ENCODE results near the gene TPH2. TPM values are rescaled to one million over a fixed set of nuclear protein-coding genes. Genes with fewer than 3 reads are reported as not detected.

The TPH2 gene
- polyA plus RNA-seq, 3 donors, result not detected

- no peaks in the 10 kb centered on the region for H4K20me1 ChIP-seq (ENCODE audit: insufficient read depth, low read length)
- no peak for DNase-seq
- H3K27ac ChIP-seq (ENCODE audit: low read depth in 1 of 2, low read length in 2 of 2), result no peak overlapping the region
- no peaks in the 10 kb centered on the region for H3K36me3 Mint-ChIP-seq
- TF ChIP-seq, protein P1, sequence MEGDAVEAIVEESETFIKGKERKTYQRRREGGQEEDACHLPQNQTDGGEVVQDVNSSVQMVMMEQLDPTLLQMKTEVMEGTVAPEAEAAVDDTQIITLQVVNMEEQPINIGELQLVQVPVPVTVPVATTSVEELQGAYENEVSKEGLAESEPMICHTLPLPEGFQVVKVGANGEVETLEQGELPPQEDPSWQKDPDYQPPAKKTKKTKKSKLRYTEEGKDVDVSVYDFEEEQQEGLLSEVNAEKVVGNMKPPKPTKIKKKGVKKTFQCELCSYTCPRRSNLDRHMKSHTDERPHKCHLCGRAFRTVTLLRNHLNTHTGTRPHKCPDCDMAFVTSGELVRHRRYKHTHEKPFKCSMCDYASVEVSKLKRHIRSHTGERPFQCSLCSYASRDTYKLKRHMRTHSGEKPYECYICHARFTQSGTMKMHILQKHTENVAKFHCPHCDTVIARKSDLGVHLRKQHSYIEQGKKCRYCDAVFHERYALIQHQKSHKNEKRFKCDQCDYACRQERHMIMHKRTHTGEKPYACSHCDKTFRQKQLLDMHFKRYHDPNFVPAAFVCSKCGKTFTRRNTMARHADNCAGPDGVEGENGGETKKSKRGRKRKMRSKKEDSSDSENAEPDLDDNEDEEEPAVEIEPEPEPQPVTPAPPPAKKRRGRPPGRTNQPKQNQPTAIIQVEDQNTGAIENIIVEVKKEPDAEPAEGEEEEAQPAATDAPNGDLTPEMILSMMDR (IDR thresholded peaks at IDR 0.05), result no peak
- H3K27ac Mint-ChIP-seq, result no peak overlapping the region
- peaks cover 0 to 4% (median 3%) of the 10 kb centered on the region in 3 donors for H3K27me3 Mint-ChIP-seq (ENCODE audit: low read depth in 3 of 3)
- H3K4me2 ChIP-seq (replicated peaks; ENCODE audit: extremely low read depth, low read length, poor library complexity, severe bottlenecking), result no peak overlapping the region
- H3K9ac ChIP-seq (ENCODE audit: insufficient read depth, low read length, poor library complexity, severe bottlenecking), result no peak overlapping the region
- H3K36me3 ChIP-seq (replicated peaks in 1 of 2; ENCODE audit: control insufficient read depth in 1 of 2, insufficient read depth in 2 of 2, low read length in 2 of 2), result no peaks in the 10 kb centered on the region
- WGBS (ENCODE audit: insufficient coverage), result no CpG with 5 or more reads among the region's 1 CpG
- H3K4me3 Mint-ChIP-seq, result no peak overlapping the region
- H3K9me3 Mint-ChIP-seq, result peaks cover 0 to 2% (median 0%) of the 10 kb centered on the region in 7 donors
- intact Hi-C loops (cut with micrococcal nuclease), result no loop called here
- peaks cover 0 to under 1% of the 10 kb centered on the region in 2 donors for H3K4me1 ChIP-seq (ENCODE audit: control insufficient read depth in 1 of 2, insufficient read depth in 2 of 2, low read length in 2 of 2)
- no peak overlapping the region for H2AFZ ChIP-seq (ENCODE audit: insufficient read depth, low read depth, low read length, poor library complexity, severe bottlenecking)
- no peak overlapping the region for H3K4me3 ChIP-seq (replicated peaks in 1 of 3; ENCODE audit: low read depth in 2 of 3, low read length in 3 of 3)
- H3K4me1 Mint-ChIP-seq, result no peaks in the 10 kb centered on the region
- no peaks in the 10 kb centered on the region for H3K79me2 ChIP-seq (ENCODE audit: insufficient read depth, low read length)
- H3K27me3 ChIP-seq (ENCODE audit: control insufficient read depth in 2 of 2, insufficient read depth in 2 of 2, low read length in 2 of 2), result no peaks in the 10 kb centered on the region
- H3K9me3 ChIP-seq (replicated peaks in 1 of 2; ENCODE audit: control insufficient read depth in 1 of 2, insufficient read depth in 1 of 2, low read length in 2 of 2), result no peaks in the 10 kb centered on the region
These were observed 72.7 kb downstream of the TPH2 start for GRCh38 chr12:72011374-72011773.

DNA sequence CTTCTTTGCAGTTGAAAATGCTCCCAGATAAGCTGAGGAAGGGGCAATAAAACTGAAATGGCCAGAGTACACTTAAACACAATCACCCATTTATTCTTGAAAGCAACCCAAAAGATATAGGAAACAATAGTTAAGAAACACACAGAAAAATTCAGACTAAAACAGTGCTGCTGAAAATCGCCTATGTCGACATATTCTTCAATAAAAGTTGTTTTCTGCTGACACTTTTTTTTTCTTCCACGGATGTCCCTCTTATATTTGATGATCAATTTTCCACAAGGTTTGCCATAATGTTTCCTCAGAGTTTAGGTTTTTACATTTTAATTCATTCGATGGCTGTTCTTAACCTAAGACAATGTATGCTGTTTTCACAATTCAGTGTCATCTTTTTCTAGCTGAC is 74.2 kb downstream of the TPH2 start:
- Mint-ChIP-seq H3K4me1 (peaks cover 7% of the 10 kb centered on the region), H3K27ac (no peak overlapping the region), H3K9me3 (peaks cover 0 to 2% (median 0%) of the 10 kb centered on the region in 7 donors), H3K4me3 (no peak overlapping the region), H3K36me3 (no peaks in the 10 kb centered on the region), H3K27me3 (ENCODE audit: low read depth in 3 of 3) (peaks cover 0 to 4% (median 3%) of the 10 kb centered on the region in 3 donors)
- TF ChIP-seq, protein P1 (IDR thresholded peaks at IDR 0.05), result no peak
- Histone ChIP-seq H3K9ac (ENCODE audit: insufficient read depth, low read length, poor library complexity, severe bottlenecking) (no peak overlapping the region), H3K36me3 (replicated peaks in 1 of 2; ENCODE audit: control insufficient read depth in 1 of 2, insufficient read depth in 2 of 2, low read length in 2 of 2) (no peaks in the 10 kb centered on the region), H3K4me3 (replicated peaks in 1 of 3; ENCODE audit: low read depth in 2 of 3, low read length in 3 of 3) (no peak overlapping the region), H2AFZ (ENCODE audit: insufficient read depth, low read depth, low read length, poor library complexity, severe bottlenecking) (no peak overlapping the region), H3K79me2 (ENCODE audit: insufficient read depth, low read length) (no peaks in the 10 kb centered on the region), H3K9me3 (replicated peaks in 1 of 2; ENCODE audit: control insufficient read depth in 1 of 2, insufficient read depth in 1 of 2, low read length in 2 of 2) (no peaks in the 10 kb centered on the region), H3K27me3 (ENCODE audit: control insufficient read depth in 2 of 2, insufficient read depth in 2 of 2, low read length in 2 of 2) (peaks cover 0 to 3% of the 10 kb centered on the region in 2 donors), H3K27ac (ENCODE audit: low read depth in 1 of 2, low read length in 2 of 2) (no peak overlapping the region), H3K4me1 (ENCODE audit: control insufficient read depth in 1 of 2, insufficient read depth in 2 of 2, low read length in 2 of 2) (peaks cover 5 to 8% of the 10 kb centered on the region in 2 donors), H4K20me1 (ENCODE audit: insufficient read depth, low read length) (no peaks in the 10 kb centered on the region), H3K4me2 (replicated peaks; ENCODE audit: extremely low read depth, low read length, poor library complexity, severe bottlenecking) (no peak overlapping the region)
- intact Hi-C loops (cut with micrococcal nuclease), result no loop called here
- DNase-seq, result no peak
- 76% methylated on average over 3 of the region's 4 CpGs for WGBS (ENCODE audit: insufficient coverage)

Measured in CD14-positive monocyte (primary cell).